Stimulated activated CD8-positive, alpha-beta memory T cell treated with anti-CD3 and anti-CD28 coated beads, Interleukin-7, amount 100 ng/mL, for 1 hour (primary cell): Measurements from ENCODE around the gene DOCK8.
"Not testable (repeated sequence)": the region's sequence is repeated elsewhere in the genome, so short reads cannot be mapped to it uniquely, and the experiment has no call there.

Experiments
- DNase-seq, 2 donors: peaks; one replicate each; pipeline ENCODE4 v3.0.0-alpha.2; 2020; ENCODE audit warnings: low read depth in 2 of 2

The DOCK8 gene

DNA sequence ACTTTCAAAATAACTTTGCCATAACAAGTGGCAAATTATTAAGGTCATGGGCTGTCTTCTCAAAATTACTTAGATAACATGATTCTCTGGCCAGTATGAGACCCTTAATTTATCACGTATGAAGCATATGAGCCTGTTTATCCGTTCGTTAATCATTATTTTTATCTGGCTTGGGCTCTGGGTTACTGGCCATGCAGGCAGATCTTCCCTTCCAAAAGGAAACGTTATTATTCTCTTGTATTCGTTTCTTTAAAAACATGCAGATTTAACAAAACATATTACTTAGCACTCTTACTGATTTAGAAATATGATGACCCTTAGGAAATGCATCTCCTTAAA, 148.6 kb downstream of the DOCK8 start:
- DNase-seq = no peak

DNA sequence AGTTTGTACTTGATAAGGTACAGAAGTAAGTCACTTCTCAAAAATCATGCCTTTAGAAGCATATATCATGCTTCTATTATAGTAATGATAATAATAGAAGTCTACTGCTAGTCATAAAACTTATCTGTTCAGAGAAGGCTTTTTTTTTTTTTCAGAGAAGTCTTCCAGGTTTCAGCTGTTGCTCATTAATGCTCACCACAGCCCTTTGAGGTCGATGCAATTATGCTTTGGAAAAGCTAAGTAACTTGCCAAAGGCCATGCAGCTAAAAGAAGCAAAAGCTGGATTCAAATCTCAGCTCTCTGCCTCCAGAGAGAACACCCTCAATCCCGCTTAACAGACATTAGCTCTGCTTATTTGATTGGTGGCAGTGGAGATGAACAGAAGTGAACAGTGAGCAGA, 150.8 kb downstream of the DOCK8 start:
- DNase-seq = no peak

DNA sequence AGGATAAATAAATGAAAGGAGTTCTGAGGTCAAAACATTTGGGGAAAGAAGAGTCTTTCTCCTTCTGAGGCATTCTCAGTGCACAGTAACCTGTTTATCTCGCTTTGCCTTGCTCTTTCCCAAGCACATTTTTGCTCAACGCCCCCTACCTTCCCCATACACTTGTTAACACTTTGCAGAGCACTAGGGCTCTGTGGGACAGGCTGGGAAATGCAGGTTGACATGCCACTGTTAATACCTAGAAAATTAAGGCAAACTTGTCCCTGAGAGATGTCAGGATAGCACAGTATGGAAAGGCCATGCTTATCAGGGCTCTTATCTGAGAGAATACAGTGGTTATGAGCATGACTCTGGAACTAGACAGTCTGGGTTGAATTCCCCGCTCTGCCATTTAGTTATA, 152.0 kb downstream of the DOCK8 start:
- DNase-seq = no peak

DNA sequence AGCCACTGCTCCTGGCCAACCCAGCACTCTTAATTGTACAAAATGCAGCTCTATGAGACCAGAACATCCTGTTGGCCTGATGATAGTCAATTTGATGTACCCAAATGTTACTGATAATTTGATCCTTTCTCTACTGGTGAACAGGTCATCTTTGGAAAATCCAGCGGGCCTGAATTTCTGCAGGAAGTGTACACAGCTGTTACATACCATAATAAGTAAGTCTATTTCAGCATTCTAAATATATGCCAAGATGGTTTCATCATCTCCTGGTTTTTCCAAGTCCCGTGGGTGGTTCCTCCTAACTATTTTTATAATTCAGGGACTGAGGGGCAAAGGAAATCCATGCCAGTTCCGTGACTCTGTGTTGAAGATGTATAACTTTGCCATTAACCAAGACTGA, 155.4 kb downstream of the DOCK8 start:
- DNase-seq = no peak

DNA sequence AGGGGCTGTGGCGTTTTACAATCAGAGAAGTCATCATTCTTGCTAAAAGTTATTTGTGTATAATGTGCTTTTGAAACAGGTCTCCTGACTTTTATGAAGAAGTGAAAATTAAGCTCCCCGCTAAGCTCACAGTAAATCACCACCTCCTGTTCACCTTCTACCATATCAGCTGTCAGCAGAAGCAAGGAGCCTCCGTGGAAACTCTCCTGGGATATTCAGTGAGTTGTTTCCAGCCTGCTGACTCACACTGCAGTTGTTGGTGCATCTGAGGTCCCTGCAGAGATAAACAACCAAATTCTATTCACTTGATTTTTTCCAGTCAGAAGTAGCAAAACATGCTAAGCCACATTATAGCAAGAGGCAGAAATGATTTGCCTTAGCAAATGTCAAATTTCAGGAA, 156.7 kb downstream of the DOCK8 start:
- DNase-seq = no peak

DNA sequence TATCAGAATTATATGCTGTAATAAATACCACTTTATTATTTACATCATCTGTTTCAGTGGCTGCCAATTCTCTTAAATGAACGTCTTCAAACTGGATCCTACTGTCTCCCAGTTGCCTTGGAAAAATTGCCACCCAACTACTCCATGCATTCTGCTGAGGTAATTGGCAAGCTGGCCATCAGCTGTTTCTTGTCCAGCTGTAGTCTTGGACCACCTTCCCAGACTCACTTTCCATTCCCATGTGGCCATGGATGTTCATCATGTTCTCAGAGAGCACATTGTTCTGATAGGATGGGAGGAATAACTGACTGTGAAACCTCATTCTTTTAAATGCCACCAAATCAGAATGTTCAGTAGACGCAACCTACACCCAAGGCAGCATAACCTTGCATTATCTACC, 157.5 kb downstream of the DOCK8 start:
- DNase-seq = no peak

DNA sequence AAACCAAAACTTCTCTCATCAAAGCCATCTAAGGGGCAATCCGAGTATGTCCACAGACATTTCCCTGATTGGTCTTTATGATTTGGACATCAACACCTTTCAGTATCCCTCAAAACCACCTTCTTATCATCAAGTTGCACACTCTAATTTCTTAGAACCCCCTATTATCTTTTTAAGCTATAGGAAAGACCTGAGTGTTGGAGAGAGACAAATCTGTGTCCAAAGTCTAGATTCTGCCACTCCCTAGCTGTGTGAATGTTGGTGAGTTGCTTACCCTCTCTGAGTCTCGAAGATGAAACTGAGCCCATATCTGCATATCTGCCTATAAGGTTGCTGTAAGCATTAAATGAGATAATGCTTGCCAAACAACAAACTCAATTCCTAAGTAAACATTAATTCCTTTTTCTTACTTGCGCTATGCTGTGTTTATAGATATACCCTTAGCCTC, 159.1 kb downstream of the DOCK8 start:
- no peak for DNase-seq

DNA sequence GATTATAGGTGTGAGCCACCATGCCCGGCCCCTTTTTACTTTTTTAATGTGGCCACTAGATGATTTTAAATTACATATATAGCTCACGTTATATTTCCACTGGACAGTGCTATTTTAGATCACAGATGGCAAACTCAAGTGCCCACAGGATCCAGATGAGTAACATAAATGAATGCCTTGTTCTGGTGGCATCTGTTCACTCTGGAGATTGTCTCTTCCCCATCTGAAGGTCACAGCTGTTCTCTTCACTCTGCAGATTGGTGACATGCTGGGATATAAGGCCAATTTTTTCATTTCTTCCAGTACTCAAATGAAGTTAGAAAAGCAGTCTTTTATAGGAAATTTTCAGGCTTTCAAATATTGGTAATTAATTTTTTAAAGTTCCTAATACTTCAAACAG, 160.1 kb downstream of the DOCK8 start:
- DNase-seq = no peak

DNA sequence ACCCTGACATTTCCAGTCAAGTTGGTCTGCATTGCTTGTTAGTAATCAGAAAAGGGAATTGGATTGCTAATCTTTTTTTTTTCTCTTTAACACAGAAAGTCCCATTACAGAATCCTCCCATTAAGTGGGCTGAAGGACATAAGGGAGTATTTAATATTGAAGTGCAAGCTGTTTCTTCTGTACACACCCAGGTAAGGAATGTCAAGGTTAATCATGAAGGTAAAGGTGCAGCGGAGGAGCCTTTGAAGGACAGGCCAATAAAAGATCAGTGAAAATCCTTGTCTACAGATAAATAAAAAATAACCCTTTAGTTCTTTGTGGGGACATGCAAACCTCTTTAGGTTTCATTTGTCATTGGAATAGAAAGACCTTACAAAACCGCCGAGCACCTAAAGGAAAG, 161.4 kb downstream of the DOCK8 start:
- no peak for DNase-seq

DNA sequence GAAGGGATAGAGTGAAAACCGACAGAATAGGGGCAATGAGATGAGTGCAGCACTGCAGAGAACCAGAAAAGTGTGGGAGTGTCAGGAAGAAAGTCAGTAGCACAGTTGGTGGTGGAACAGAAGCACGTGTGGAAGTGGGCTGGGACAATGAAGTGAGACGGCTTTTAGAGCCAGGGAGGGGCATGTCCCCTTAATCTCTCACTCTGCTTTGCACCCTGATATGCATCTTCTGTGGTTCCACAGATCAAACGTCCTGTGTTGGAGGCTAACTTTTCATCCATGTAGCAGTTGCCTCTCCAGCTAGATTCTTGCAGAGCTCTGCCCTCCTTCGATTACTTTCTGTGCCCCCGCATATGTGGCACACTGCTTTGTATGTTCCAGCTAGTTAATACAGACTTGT, 163.6 kb downstream of the DOCK8 start:
- DNase-seq = no peak

DNA sequence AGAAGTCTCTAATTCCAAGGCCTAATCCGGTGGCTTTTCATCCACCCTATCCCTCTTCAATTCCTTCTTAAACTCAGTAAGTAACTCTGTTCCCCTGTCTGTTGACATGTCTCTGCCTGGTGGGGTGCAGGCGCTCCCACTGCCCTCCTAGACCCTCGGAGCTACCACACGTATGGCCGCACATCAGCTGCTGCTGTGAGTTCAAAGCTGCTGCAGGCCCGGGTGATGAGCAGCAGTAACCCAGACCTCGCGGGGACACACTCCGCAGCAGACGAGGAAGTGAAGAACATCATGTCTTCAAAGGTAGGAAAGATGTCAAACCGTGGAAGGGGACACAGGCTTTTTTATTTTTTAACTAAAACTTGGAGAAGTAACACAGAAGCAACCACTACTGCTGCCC, 167.7 kb downstream of the DOCK8 start:
- no peak for DNase-seq

DNA sequence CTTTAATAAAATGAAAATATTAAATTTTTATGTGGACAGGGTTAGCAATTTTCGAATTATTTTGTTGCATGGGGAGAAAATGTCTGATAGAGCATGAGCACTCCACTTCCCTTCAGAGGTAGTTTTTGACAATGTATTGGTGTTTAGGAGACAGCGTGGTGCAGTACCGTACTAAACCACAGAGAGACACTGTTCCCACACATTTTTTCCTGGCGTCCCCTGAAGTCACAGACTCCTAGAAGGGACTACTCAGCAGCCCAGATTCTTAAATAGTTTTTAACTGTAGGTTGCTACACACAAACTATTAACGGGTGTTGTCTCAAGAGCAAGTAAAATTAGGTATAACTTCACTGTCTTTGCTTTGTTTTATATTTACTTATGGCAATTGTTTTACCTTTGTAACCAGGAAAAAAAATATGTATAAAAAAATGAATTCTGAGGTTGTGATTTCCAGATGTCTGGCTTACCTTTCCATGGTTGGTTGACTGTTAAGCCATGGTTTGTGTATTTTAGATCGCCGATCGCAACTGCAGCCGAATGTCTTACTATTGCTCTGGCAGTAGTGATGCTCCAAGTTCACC, 171.2 kb downstream of the DOCK8 start:
- no peak for DNase-seq

DNA sequence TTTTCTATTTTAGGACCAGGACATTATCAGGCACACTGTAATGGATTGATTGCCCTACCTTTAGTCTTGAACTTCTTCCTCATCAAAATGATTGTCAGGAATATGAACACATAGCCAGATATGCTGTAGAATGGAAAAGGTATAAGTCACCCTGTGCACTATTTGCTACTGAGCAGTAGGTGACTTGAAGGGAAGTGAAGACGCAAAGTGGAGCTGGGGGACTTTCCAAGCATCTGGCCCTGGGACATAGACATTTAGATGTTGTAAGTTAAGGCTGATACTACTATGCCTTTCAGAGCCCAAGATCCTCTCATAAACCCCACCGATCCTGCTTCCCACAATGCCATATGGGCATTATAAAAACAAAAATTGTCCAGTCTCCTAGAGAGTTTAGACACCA, 174.5 kb downstream of the DOCK8 start:
- DNase-seq = no peak

DNA sequence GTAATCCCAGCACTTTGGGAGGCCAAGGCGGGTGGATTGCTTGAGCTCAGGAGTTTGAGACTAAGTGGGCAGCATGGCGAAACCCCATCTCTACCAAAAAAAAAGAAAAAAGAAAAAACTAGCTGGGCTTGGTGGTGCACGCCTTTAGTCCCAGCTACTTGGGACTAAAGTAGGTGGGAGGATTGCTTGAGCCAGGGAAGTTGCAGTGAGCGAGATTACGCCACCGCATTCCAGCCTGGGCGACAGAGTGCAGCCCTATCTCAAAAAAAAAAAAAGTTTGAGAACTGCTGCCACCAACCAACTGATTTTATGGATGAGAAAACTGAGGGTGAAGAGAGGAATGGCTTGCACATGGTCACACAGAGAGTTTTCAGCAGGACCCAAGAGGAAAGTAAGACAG, 175.1 kb downstream of the DOCK8 start:
- DNase-seq = no peak

DNA sequence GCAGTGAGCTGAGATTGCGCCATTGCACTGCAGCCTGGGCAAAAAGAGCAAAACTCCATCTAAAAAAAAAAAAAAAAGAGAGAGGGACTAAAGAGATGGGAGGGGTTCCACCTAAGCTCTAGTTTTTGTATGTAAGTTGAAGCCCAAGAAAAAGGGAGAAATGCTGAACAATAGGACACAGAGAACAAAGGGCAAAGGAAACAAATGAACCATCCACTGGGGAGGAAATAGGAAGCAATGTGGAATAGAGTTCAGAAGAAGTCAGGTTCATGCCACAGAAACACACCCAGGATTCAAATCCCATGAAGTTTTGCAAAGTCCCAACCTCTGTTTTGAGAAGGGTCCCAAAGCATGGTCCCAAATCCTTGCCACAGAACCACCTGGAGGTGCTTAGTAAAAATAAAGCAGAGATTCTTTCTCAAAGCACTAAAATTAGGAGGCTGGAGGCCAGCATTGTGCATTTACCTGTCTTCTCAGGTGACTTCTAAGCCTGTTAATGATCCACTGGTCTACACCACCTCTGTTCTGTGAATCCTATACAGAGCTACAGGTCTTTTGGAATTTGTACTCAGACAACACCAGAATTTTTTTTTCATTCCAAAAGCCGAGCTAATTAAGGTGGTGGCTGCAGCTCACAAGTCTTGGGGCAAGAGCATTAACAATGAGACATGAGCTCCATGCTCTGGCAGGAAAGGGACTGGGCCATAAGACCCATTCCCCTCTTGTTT, 177.6 kb downstream of the DOCK8 start:
- DNase-seq = no peak

DNA sequence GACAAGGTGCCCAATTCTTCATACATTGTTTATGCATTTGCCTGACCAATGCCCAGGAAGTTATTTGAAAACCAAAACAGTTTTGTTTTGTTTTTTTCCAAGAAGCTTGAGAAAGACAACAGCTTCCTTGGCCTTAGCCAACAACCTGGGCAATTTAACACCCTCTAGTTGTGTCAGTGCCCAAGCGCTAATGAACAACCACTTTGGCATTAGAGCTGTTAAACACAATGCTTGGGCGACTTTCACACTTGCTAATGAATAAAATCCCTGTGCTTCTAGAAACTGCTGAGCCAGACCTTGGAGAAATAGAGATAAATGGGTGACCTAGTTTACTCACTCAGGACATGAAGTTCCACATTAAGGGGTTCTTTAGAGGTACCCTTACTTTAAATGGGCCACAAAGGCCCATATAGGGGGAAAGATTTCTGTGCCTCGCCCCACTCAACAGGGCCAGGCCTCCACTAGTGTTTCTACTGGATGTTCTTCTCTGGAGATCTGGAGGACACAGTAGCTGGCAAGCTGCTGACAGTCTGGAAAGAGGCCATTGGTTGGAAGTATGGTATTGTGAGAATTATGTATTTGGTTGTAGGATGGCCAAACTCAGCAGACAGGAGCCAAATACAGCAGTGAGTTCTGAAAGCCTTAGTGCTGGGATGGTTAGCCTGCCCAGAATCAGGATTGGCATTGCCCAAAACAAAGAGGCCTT, 179.8 kb downstream of the DOCK8 start:
- DNase-seq = no peak

DNA sequence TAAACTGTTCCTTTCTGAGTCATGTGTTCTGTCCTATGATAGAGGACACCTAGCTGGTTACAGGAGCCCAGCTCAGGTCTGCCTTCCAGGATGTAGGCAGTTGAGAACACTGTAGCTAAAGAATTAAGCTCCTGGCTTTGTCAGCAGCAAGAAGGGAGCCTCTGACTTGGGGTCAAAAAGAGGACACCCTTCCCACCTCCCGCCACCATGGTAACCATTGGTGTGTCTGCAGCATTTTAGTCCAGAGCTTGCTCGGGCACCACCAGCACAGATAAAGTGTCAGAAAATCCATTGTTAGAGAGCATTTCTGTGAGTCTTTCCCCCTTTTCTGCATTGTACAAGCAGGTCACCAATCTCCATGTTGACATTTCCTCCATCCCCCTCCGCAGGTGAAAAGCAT, 181.7 kb downstream of the DOCK8 start:
- no peak for DNase-seq

DNA sequence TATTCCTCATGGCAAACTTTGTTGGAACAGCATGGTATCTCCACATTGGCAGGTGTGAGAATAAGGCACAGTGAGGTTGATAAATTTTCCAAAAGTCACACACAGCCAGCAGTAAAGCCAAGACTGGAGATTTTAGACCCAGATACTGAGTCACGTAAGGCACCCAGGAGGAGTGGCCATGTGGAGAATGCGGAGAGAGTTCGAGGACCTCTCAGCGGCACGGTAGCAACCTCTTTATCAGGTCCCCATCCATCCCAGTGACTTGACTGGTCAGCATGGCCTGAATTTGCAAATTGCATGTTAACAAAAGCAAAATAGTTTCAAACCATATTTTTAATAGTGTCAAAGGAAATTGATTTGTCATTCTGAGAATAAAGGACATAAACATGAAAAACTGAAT, 183.4 kb downstream of the DOCK8 start:
- no peak for DNase-seq

DNA sequence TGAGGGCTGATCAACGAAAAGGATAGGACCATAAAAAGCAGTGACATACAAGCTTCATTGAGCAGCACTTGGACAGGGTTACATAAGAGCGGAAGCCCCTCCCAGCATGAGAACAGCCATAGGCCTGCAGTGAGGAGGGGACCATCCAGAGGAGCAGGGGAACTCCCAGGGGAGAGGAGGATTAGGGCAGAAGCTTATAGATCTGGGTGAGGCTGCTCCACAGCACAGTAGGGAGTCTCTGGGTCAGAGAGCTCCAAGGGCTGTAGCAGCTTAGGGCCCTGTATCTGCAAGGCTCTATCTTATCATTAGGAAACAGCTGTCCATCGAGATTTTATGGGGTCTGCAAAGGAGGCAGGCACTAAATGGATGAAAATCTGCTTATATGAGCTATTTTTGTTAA, 186.6 kb downstream of the DOCK8 start:
- no peak for DNase-seq

DNA sequence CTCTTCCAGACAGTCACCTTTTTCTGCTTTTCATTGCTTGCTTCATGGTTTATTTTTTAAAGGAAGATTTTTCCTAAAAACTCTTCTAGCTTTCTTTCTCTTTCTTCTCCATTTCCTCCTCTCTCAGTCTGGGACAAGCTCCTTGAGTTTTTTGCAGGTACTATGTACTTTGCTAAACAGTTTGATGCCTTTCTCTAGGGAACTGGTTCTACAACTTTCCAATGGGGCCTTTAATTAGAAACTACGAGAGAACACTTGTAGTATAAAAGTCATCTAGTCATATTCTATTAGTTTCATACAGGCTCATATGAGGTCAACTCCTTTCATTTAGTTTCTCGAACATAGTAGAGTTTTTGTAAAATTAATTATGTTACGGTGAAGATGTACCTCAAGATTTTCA, 189.6 kb downstream of the DOCK8 start:
- no peak for DNase-seq

DNA sequence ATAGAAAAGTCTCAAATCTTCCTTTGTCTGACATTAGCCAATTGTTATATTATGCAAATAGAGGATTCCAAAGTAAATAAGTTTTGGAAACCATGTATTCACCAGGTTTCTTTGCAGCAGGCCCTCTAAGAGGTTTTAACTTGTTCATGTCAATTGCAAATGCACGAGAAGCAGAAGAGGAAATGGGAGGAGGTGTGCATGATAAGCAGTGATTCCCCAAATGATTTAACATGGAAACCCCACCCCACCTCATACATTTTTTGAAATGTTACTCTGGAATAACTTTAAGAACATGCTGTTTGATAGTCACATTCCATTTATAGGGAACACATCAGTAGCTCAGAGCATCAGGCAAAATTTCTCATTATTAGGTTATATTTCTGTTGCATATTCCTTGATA, 190.7 kb downstream of the DOCK8 start:
- DNase-seq = no peak

DNA sequence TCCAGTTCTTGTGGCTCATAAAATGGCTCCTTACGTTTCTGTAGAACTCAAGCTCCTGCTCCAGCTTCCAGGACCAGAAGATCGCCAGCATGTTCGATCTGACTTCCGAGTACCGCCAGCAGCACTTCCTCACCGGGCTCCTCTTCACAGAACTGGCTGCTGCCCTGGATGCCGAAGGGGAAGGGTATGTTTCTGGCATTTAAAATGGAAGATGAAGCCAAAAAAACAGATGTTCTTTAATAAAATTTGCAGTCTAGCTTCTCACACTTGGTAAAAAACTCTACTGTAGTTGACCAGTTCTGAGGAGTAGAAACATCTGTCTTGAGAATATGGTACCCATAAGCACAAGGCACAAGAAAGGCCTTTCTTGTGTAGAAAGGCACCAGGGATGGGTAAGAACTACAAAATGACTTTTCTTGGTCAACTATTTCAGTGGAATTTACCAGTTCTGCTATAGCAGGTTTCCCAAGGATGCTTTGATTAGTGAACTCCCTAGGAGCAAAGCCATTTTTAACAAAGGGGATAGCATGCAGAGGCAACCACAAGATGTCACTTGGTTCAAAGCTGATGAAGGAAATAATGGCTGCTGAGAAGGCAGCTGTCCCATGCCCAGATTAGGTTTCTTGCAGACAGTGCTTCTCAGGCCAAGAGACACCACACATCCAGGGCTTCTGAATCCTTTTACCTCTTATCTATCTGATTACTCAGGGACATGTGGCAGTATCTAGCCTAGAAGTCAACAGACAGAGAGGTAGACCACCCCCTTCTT, 192.4 kb downstream of the DOCK8 start:
- DNase-seq = no peak

DNA sequence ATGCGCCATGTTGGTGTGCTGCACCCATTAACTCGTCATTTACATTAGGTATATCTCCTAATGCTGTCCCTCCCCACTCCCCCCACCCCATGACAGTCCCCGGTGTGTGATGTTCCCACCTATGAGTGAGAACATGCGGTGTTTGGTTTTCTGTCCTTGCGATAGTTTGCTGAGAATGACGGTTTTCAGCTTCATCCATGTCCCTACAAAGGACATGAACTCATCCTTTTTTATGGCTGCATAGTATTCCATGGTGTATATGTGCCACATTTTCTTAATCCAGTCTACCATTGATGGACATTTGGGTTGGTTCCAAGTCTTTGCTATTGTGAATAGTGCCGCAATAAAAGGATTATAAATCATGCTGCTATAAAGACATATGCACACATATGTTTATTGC, 195.0 kb downstream of the DOCK8 start:
- DNase-seq = not testable (repeated sequence)
